Germinal center (tissue), 1 donor: ENCODE measurements around the gene PRR13.
"Not testable (repeated sequence)": the region's sequence is repeated elsewhere in the genome, so short reads cannot be mapped to it uniquely, and the experiment has no call there.

Experiments
- DNase-seq: peaks from one replicate; pipeline ENCODE4 v3.0.0; 2012; ENCODE audit warnings: mixed read lengths, low spot score

The PRR13 gene

GRCh38 chr12:53439582-53439981, 2.0 kb upstream of the PRR13 start:
- DNase-seq, result not testable (repeated sequence)

GRCh38 chr12:53443955-53444354, 2.4 kb downstream of the PRR13 start:
- DNase-seq, result no peak

GRCh38 chr12:53444593-53445325, 3.2 kb downstream of the PRR13 start:
- DNase-seq, result not testable (repeated sequence)

GRCh38 chr12:53450936-53451335, 9.4 kb downstream of the PRR13 start:
- no peak for DNase-seq

GRCh38 chr12:53451661-53452158, 10.2 kb downstream of the PRR13 start, which contains the start of gene PCBP2:
Gene PCBP2 (plus strand): TSS chr12:53452102. CDS start chr12:53454801, 2,699 bp downstream.
- DNase-seq, result peak; percentile 98

- DNase-seq, result peak; percentile 80
Measured at GRCh38 chr12:53452159-53453077, 10.9 kb downstream of the PRR13 start.

- DNase-seq, result no peak
Measured at GRCh38 chr12:53453953-53454640, 12.6 kb downstream of the PRR13 start.

GRCh38 chr12:53454707-53455106, 13.2 kb downstream of the PRR13 start:
- no peak for DNase-seq

- DNase-seq, result no peak
Measured at GRCh38 chr12:53456654-53457366, 15.3 kb downstream of the PRR13 start.

GRCh38 chr12:53459097-53459496, 17.6 kb downstream of the PRR13 start:
- no peak for DNase-seq

- no peak for DNase-seq
Measured at GRCh38 chr12:53461059-53461458, 19.5 kb downstream of the PRR13 start.

- no peak for DNase-seq
Measured at GRCh38 chr12:53461591-53461990, 20.1 kb downstream of the PRR13 start.

- no peak for DNase-seq
Measured at GRCh38 chr12:53462935-53463334, 21.4 kb downstream of the PRR13 start.

- no peak for DNase-seq
Measured at GRCh38 chr12:53463802-53464560, 22.4 kb downstream of the PRR13 start.

- DNase-seq, result no peak
Measured at GRCh38 chr12:53464685-53465418, 23.3 kb downstream of the PRR13 start.

- DNase-seq, result no peak
Measured at GRCh38 chr12:53465679-53466078, 24.1 kb downstream of the PRR13 start.

- no peak for DNase-seq
Measured at GRCh38 chr12:53466640-53467039, 25.1 kb downstream of the PRR13 start.

GRCh38 chr12:53467082-53467481, 25.5 kb downstream of the PRR13 start:
- no peak for DNase-seq

- DNase-seq, result no peak
Measured at GRCh38 chr12:53467880-53468279, 26.3 kb downstream of the PRR13 start.

GRCh38 chr12:53468282-53468681, 26.7 kb downstream of the PRR13 start:
- DNase-seq, result no peak
